Ovary (tissue), 9 donors: ENCODE data around the gene NFKBIL1. TPM values are rescaled to one million over a fixed set of nuclear protein-coding genes. Genes with fewer than 3 reads are reported as not detected.

ENCODE experiments used
- DNase-seq, 5 donors: peaks; one replicate each; pipeline ENCODE4 v3.0.0-alpha.2; 2019 to 2020
- H3K27ac ChIP-seq, 2 donors: fragments of 200-600 bp; one replicate each; pipeline versions ENCODE4 v1.5.1 to v1.8.0; 2019 to 2022
- H3K27me3 ChIP-seq: fragments of 200-600 bp; one replicate; pipeline ENCODE4 v1.8.0; 2022
- H3K36me3 ChIP-seq: fragments of 200-600 bp; sonication (generic); one replicate; pipeline ENCODE4 v1.5.1; 2019
- H3K4me1 ChIP-seq: one replicate; pipeline ENCODE4 v1.8.1; 2013; ENCODE audit warnings: mild to moderate bottlenecking, moderate library complexity; ENCODE audit not compliant: insufficient read depth
- H3K4me3 ChIP-seq: fragments of 200-600 bp; sonication (generic); one replicate; pipeline ENCODE4 v1.5.1; 2017
- H3K9me3 ChIP-seq, 2 donors: fragments of 200-600 bp in 1 of 2; sonication (generic) in 1 of 2; one replicate each; pipeline versions ENCODE4 v1.5.1 to v1.8.1; 2013 to 2019; ENCODE audit warnings: mild to moderate bottlenecking in 1 of 2, moderate library complexity in 1 of 2
- CTCF ChIP-seq, 3 donors: fragments of 450-650 bp in 2 of 3; fragments of 200-600 bp in 1 of 3; IDR thresholded peaks; one replicate each; pipeline versions ENCODE4 v1.5.1 to v1.8.0; 2016 to 2022; ENCODE audit warnings: antibody characterized with exemption in 3 of 3, mild to moderate bottlenecking in 1 of 3
- EP300 ChIP-seq: sonication (generic); formaldehyde crosslinking; IDR thresholded peaks from one replicate; pipeline ENCODE4 v1.6.1; 2017; ENCODE audit warnings: antibody characterized with exemption
- POLR2A ChIP-seq: fragments of 450-650 bp; IDR thresholded peaks from one replicate; pipeline ENCODE4 v1.6.1; 2017; ENCODE audit warnings: antibody characterized with exemption, mild to moderate bottlenecking, moderate library complexity
- WGBS, 3 donors: extraction: QIAGEN DNeasy Blood & Tissue Kit in 1 of 3; methylation state at CpG; one replicate each; pipeline versions ENCODE4 v1.1.5 to v1.1.7; 2013 to 2017; 5-methylcytosine and 5-hydroxymethylcytosine counted together
- intact Hi-C, 4 donors: fragments of 100-400 bp; cut with DNase I; formaldehyde crosslinking; loops; one replicate each; pipeline versions ENCODE4 v1.11.0 to v1.15.1; 2022 to 2023
- polyA plus RNA-seq, 2 donors: library from polyadenylated mRNA; stranded (reverse); fragments of 200-250 nt in 1 of 2; fragments of 350-450 nt in 1 of 2; fragmentation: Illumina TruSeq in 1 of 2; extraction: RNeasy Lipid Tissue Mini Kit (QIAGEN cat#74804) in 1 of 2; gene quantifications; one replicate each; pipeline ENCODE4 v1.2.3, GENCODE V29; 2013 to 2014
- total RNA-seq, 7 donors: library from RNA; depleted of rRNA in 2 of 7; stranded (reverse); fragments of >200 nt in 2 of 7; fragmentation: NEBNext Ultra II Directional in 3 of 7; extraction: Animal tissue kit (Norgen Biotek cat#: 25700) in 3 of 7; gene quantifications; one replicate each; pipeline versions ENCODE4 v1.1.0 to v1.2.4, GENCODE V29; 2016 to 2023
- donor health status: DM: no; HTN: no; CAD: no; lungs with moderate emphysema.
- donor health status: DM: no; HTN: no; CAD: no.
- donor health status: Bipolar disorder and iron deficiency.
- donor health status: DM: yes; HTN: yes; CAD: no.
- donor health status: DM: no; HTN: no; CAD: no.
- donor health status: DM: yes; HTN: yes; CAD: no.

Gene NFKBIL1
- total and polyA plus RNA-seq, 9 donors = 8.2 to 46.0 (median 27.5) TPM

GRCh38 chr6:31558631-31559500 is 11.5 kb downstream of the NFKBIL1 start:
- Histone ChIP-seq H3K4me1 (no peaks in the 10 kb centered on the region), H3K9me3 (no peaks in the 10 kb centered on the region), H3K4me3 (no peak overlapping the region), H3K27me3 (no peaks in the 10 kb centered on the region), H3K27ac (no peak overlapping the region), H3K36me3 (no peaks in the 10 kb centered on the region)
- WGBS, 3 donors = 70 to 81% (median 77%) methylated on average over 14 of the region's 14 CpGs
- DNase-seq = no peak
- intact Hi-C loops = no loop called here
- TF ChIP-seq POLR2A (no peak), CTCF (IDR thresholded peaks at IDR 0.05) (no peak), EP300 (no peak)

- 57 to 81% (median 75%) methylated on average over 4 of the region's 4 CpGs for WGBS, 3 donors
- no peak overlapping the region for H3K4me3 ChIP-seq
- TF ChIP-seq POLR2A = no peak
- no peak for TF ChIP-seq CTCF (IDR thresholded peaks at IDR 0.05)
- TF ChIP-seq EP300 = no peak
- no peaks in the 10 kb centered on the region for H3K4me1 ChIP-seq
- no peak for DNase-seq
- H3K27ac ChIP-seq = no peak overlapping the region
- no peaks in the 10 kb centered on the region for H3K36me3 ChIP-seq
- H3K9me3 ChIP-seq = no peaks in the 10 kb centered on the region
- intact Hi-C loops = no loop called here
- H3K27me3 ChIP-seq = no peaks in the 10 kb centered on the region
These were observed 12.2 kb downstream of the NFKBIL1 start for GRCh38 chr6:31559606-31559957.

GRCh38 chr6:31559958-31560696 is 12.7 kb downstream of the NFKBIL1 start:
- H3K4me3 ChIP-seq = no peak overlapping the region
- peak in 2 of 5 donors; percentile 53 to 58 for DNase-seq
- TF ChIP-seq POLR2A (no peak), EP300 (no peak), CTCF (IDR thresholded peaks at IDR 0.05) (no peak)
- no peaks in the 10 kb centered on the region for H3K27me3 ChIP-seq
- H3K4me1 ChIP-seq = no peaks in the 10 kb centered on the region
- intact Hi-C loops = no loop called here
- no peaks in the 10 kb centered on the region for H3K9me3 ChIP-seq
- H3K27ac ChIP-seq = no peak overlapping the region
- WGBS, 3 donors = 62 to 70% (median 63%) methylated on average over 7 of the region's 7 CpGs
- H3K36me3 ChIP-seq = no peaks in the 10 kb centered on the region

- Histone ChIP-seq H3K4me3 (no peak overlapping the region), H3K4me1 (no peaks in the 10 kb centered on the region), H3K36me3 (no peaks in the 10 kb centered on the region), H3K27ac (no peak overlapping the region), H3K27me3 (no peaks in the 10 kb centered on the region), H3K9me3 (no peaks in the 10 kb centered on the region)
- intact Hi-C loops = no loop called here
- TF ChIP-seq EP300 = no peak
- no peak for TF ChIP-seq POLR2A
- TF ChIP-seq CTCF (IDR thresholded peaks at IDR 0.05) = no peak
- DNase-seq = no peak
These were observed 13.3 kb downstream of the NFKBIL1 start for GRCh38 chr6:31560697-31561058.
